Measurements from ENCODE around the gene SST.
"Not testable (repeated sequence)": the region's sequence is repeated elsewhere in the genome, so short reads cannot be mapped to it uniquely, and the experiment has no call there.

DNA sequence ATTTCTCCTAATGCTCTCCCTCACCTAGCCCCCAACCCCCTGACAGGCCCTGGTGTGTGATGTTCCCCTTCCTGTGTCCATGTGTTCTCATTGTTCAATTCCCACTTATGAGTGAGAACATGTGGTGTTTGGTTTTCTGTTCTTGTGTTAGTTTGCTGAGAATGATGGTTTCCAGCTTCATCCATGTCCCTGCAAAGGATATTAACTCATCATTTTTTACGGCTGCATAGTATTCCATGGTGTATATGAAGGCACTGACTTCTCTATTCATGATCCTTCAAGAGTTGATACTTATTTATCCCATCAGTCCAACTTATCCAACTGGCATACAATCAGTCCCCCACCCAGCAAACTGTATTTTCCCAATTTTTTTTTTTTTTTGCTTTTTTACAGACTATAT is 24.8 kb downstream of the SST start:
- TF ChIP-seq EP300 (IDR thresholded peaks at IDR 0.05; ENCODE audit: low read depth); POLR2A (IDR thresholded peaks at IDR 0.05): not testable (repeated sequence)
- TF ChIP-seq, protein P1, sequence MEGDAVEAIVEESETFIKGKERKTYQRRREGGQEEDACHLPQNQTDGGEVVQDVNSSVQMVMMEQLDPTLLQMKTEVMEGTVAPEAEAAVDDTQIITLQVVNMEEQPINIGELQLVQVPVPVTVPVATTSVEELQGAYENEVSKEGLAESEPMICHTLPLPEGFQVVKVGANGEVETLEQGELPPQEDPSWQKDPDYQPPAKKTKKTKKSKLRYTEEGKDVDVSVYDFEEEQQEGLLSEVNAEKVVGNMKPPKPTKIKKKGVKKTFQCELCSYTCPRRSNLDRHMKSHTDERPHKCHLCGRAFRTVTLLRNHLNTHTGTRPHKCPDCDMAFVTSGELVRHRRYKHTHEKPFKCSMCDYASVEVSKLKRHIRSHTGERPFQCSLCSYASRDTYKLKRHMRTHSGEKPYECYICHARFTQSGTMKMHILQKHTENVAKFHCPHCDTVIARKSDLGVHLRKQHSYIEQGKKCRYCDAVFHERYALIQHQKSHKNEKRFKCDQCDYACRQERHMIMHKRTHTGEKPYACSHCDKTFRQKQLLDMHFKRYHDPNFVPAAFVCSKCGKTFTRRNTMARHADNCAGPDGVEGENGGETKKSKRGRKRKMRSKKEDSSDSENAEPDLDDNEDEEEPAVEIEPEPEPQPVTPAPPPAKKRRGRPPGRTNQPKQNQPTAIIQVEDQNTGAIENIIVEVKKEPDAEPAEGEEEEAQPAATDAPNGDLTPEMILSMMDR (IDR thresholded peaks at IDR 0.05) = not testable (repeated sequence)
